ENCODE results near the gene BTG3.

DNA sequence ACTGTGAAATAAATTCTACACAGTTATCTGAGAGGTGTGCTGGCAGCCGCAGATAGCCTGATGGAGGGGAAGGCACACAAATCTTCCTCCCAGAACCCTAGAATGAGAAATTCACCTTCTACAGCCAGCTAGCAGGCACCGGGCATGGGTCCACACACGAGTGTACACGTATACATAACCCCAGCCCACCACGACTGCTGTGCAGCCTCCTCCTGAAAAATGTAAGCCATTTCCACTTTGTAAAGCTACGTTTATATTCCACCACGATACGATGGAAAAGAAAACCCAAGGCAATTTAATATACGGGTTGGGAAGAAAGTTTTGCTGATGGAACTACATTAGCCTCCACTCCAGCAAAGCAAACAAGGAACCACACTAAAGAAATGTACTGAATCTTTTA, 1.8 kb downstream of the BTG3 start:
- TF ChIP-seq, protein P1, sequence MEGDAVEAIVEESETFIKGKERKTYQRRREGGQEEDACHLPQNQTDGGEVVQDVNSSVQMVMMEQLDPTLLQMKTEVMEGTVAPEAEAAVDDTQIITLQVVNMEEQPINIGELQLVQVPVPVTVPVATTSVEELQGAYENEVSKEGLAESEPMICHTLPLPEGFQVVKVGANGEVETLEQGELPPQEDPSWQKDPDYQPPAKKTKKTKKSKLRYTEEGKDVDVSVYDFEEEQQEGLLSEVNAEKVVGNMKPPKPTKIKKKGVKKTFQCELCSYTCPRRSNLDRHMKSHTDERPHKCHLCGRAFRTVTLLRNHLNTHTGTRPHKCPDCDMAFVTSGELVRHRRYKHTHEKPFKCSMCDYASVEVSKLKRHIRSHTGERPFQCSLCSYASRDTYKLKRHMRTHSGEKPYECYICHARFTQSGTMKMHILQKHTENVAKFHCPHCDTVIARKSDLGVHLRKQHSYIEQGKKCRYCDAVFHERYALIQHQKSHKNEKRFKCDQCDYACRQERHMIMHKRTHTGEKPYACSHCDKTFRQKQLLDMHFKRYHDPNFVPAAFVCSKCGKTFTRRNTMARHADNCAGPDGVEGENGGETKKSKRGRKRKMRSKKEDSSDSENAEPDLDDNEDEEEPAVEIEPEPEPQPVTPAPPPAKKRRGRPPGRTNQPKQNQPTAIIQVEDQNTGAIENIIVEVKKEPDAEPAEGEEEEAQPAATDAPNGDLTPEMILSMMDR (IDR thresholded peaks at IDR 0.05) = no peak
- no peak for TF ChIP-seq POLR2A (IDR thresholded peaks at IDR 0.05)

Measured in heart left ventricle (tissue), 13 donors.